GM23338 (cell line): ENCODE data around the gene GKN2. TPM values are rescaled to one million over a fixed set of nuclear protein-coding genes. Genes with fewer than 3 reads are reported as not detected.

Experiments
- ATAC-seq: fragments of 200-7000 bp; cut with Tn5 transposase; 3 replicates; pipeline ENCODE4 v1.9.1; 2020
- DNase-seq: peaks from one replicate; pipeline ENCODE4 v3.0.0-alpha.2; 2015; ENCODE audit warnings: low spot score
- H2AFZ ChIP-seq: fragments of 200-600 bp; sonication (generic); 2 replicates; pipeline ENCODE4 v1.8.0; 2016; ENCODE audit warnings: antibody characterized with exemption, mild to moderate bottlenecking, moderate library complexity
- H3F3A ChIP-seq: fragments of 200-600 bp; sonication (generic); replicated peaks from 2 replicates; pipeline ENCODE4 v1.8.0; 2017; ENCODE audit warnings: antibody characterized with exemption, mixed run types, low read depth
- H3K27ac ChIP-seq: fragments of 200-600 bp; sonication (generic); 2 replicates; pipeline ENCODE4 v1.6.1; 2016; ENCODE audit warnings: low read depth
- H3K27me3 ChIP-seq: fragments of 200-600 bp; sonication (generic); 2 replicates; pipeline ENCODE4 v1.8.0; 2016; ENCODE audit warnings: mild to moderate bottlenecking, mixed run types, moderate library complexity; ENCODE audit not compliant: insufficient read depth
- H3K36me3 ChIP-seq: fragments of 200-600 bp; sonication (generic); 2 replicates; pipeline ENCODE4 v1.8.0; 2016; ENCODE audit warnings: mild to moderate bottlenecking; ENCODE audit not compliant: insufficient read depth
- H3K4me1 ChIP-seq: fragments of 200-600 bp; sonication (generic); 2 replicates; pipeline ENCODE4 v1.8.0; 2016; ENCODE audit warnings: mild to moderate bottlenecking, moderate library complexity; ENCODE audit not compliant: insufficient read depth
- H3K4me2 ChIP-seq: fragments of 200-600 bp; sonication (generic); 2 replicates; pipeline ENCODE4 v1.7.1; 2017; ENCODE audit warnings: mixed run types
- H3K4me3 ChIP-seq: fragments of 200-600 bp; sonication (generic); 2 replicates; pipeline ENCODE4 v1.6.1; 2016; ENCODE audit warnings: mixed run types
- H3K79me2 ChIP-seq: fragments of 200-600 bp; sonication (generic); replicated peaks from 2 replicates; pipeline ENCODE4 v1.8.0; 2017; ENCODE audit warnings: mild to moderate bottlenecking; ENCODE audit not compliant: insufficient read depth
- H3K9me2 ChIP-seq: fragments of 200-600 bp; sonication (generic); 2 replicates; pipeline ENCODE4 v1.8.0; 2017; ENCODE audit not compliant: insufficient read depth
- H4K20me1 ChIP-seq: fragments of 200-600 bp; sonication (generic); replicated peaks from 2 replicates; pipeline ENCODE4 v1.8.0; 2017; ENCODE audit warnings: mild to moderate bottlenecking; ENCODE audit not compliant: insufficient read depth
- H3K27ac Mint-ChIP-seq: 2 replicates; pipeline ENCODE4 v1.8.0; 2020; ENCODE audit warnings: inconsistent platforms, mild to moderate bottlenecking, moderate library complexity, mixed read lengths
- H3K27me3 Mint-ChIP-seq: 3 replicates; pipeline ENCODE4 v1.8.0; 2022; ENCODE audit warnings: low read depth, mild to moderate bottlenecking, moderate library complexity, mixed read lengths, inconsistent platforms; ENCODE audit not compliant: insufficient read depth, poor library complexity
- H3K36me3 Mint-ChIP-seq: 3 replicates; pipeline ENCODE4 v1.8.0; 2021; ENCODE audit warnings: low read depth, mild to moderate bottlenecking, inconsistent platforms, moderate library complexity, mixed read lengths
- H3K4me1 Mint-ChIP-seq: 3 replicates; pipeline ENCODE4 v1.8.0; 2020; ENCODE audit warnings: mild to moderate bottlenecking, inconsistent platforms, mixed read lengths
- H3K4me3 Mint-ChIP-seq: 3 replicates; pipeline ENCODE4 v1.8.0; 2021; ENCODE audit warnings: moderate library complexity, mild to moderate bottlenecking, inconsistent platforms, mixed read lengths
- H3K9me3 Mint-ChIP-seq: 3 replicates; pipeline ENCODE4 v1.8.0; 2020; ENCODE audit warnings: moderate library complexity, mild to moderate bottlenecking, inconsistent platforms, mixed read lengths
- CREB1 ChIP-seq: fragments of 250-450 bp; sonication (Bioruptor Pico); IDR thresholded peaks from 2 replicates; pipeline ENCODE4 v1.5.0; 2020; ENCODE audit warnings: low read depth, mild to moderate bottlenecking, moderate library complexity
- CTCF ChIP-seq, 2 experiments: fragments of 200-600 bp in 1 of 2; sonication (generic) in 1 of 2; conservative IDR thresholded peaks; 2 replicates each; pipeline versions ENCODE4 v1.5.1 to v1.6.1; 2016 to 2017; ENCODE audit warnings: antibody characterized with exemption in 2 of 2, low read depth in 2 of 2, mild to moderate bottlenecking in 2 of 2, moderate library complexity in 1 of 2
- ETS1 ChIP-seq: IDR thresholded peaks from 2 replicates; pipeline ENCODE4 v1.6.1; 2016; ENCODE audit warnings: antibody characterized with exemption
- EZH2 ChIP-seq: fragments of 200-600 bp; sonication (generic); IDR thresholded peaks from one replicate; pipeline ENCODE4 v1.8.0; 2017; ENCODE audit warnings: antibody characterized with exemption, mild to moderate bottlenecking, low read depth; ENCODE audit not compliant: unreplicated experiment
- EZH2phosphoT487 ChIP-seq: fragments of 200-600 bp; sonication (generic); IDR thresholded peaks from one replicate; pipeline ENCODE4 v1.8.1; 2018; ENCODE audit warnings: antibody characterized with exemption; ENCODE audit not compliant: unreplicated experiment
- JUNB ChIP-seq: IDR thresholded peaks from one replicate; pipeline ENCODE4 v1.6.1; 2016; ENCODE audit warnings: antibody characterized with exemption; ENCODE audit not compliant: unreplicated experiment
- NANOG ChIP-seq: IDR thresholded peaks from 2 replicates; pipeline ENCODE4 v1.6.1; 2016; ENCODE audit warnings: antibody characterized with exemption, borderline replicate concordance
- POLR2AphosphoS5 ChIP-seq: IDR thresholded peaks from 2 replicates; pipeline ENCODE4 v1.6.1; 2016; ENCODE audit warnings: antibody characterized with exemption, low read depth
- REST ChIP-seq: IDR thresholded peaks from one replicate; pipeline ENCODE4 v1.6.1; 2018; ENCODE audit warnings: antibody characterized with exemption; ENCODE audit not compliant: unreplicated experiment
- STAT1 ChIP-seq: IDR thresholded peaks from one replicate; pipeline ENCODE4 v1.6.1; 2016; ENCODE audit warnings: antibody characterized with exemption; ENCODE audit not compliant: unreplicated experiment
- ZNF114 ChIP-seq: fragments of 250-450 bp; sonication (Bioruptor Pico); IDR thresholded peaks from 2 replicates; pipeline ENCODE4 v1.5.0; 2020; ENCODE audit warnings: mild to moderate bottlenecking, moderate library complexity
- ZNF331 ChIP-seq: fragments of 250-450 bp; sonication (Bioruptor Pico); IDR thresholded peaks from 2 replicates; pipeline ENCODE4 v1.5.0; 2020; ENCODE audit warnings: low read depth, mild to moderate bottlenecking, moderate library complexity
- polyA plus RNA-seq: library from polyadenylated mRNA; unstranded; fragments of >200 nt; fragmentation: Nextera tagmentation; extraction: Ambion mirVana; gene quantifications from 2 replicates; pipeline ENCODE4 v1.2.1, GENCODE V29; 2016
- total RNA-seq: library from RNA; depleted of rRNA; stranded (reverse); fragments of >200 nt; shearing (Covaris generic); gene quantifications from 2 replicates; pipeline ENCODE4 v1.2.3, GENCODE V29; 2014

The GKN2 gene
- total and polyA plus RNA-seq, 2 experiments from 2014 or later = not detected

GRCh38 chr2:68936889-68937288 lies 15.8 kb downstream of the GKN2 start:
- Histone ChIP-seq H3K4me1 (no peaks in the 10 kb centered on the region), H3F3A (no peaks in the 10 kb centered on the region), H3K4me2 (no peak overlapping the region), H3K27me3 (no peaks in the 10 kb centered on the region), H3K27ac (no peak overlapping the region), H2AFZ (no peak overlapping the region), H4K20me1 (no peaks in the 10 kb centered on the region), H3K79me2 (no peaks in the 10 kb centered on the region), H3K9me2 (0 out of 2 replicates have a peak, but pooled peaks cover 4% of the 10 kb centered on the region), H3K4me3 (no peak overlapping the region), H3K36me3 (no peaks in the 10 kb centered on the region)
- Mint-ChIP-seq H3K27ac (no peak overlapping the region), H3K4me1 (no peaks in the 10 kb centered on the region), H3K4me3 (no peak overlapping the region), H3K27me3 (no peaks in the 10 kb centered on the region), H3K9me3 (peaks cover 5% of the 10 kb centered on the region; the same call in 2 of the 3 replicates), H3K36me3 (no peaks in the 10 kb centered on the region)
- DNase-seq = no peak
- no peak for ATAC-seq
- TF ChIP-seq CTCF (conservative IDR thresholded peaks at IDR 0.05; ENCODE audit: low read depth in 2 of 2) (no peak), STAT1 (no peak), CREB1 (CRISPR knock-in tag) (no peak), POLR2AphosphoS5 (no peak), NANOG (no peak), ZNF331 (no peak), ZNF114 (CRISPR knock-in tag) (no peak), EZH2phosphoT487 (no peak), REST (no peak), EZH2 (no peak)

GRCh38 chr2:68936427-68936826 lies 16.3 kb downstream of the GKN2 start:
- no peak overlapping the region for H2AFZ ChIP-seq
- H3K79me2 ChIP-seq = no peaks in the 10 kb centered on the region
- no peak overlapping the region for H3K4me3 Mint-ChIP-seq
- 0 out of 2 replicates have a peak, but pooled peaks cover 4% of the 10 kb centered on the region for H3K9me2 ChIP-seq
- no peak overlapping the region for H3K27ac Mint-ChIP-seq
- H3K27me3 ChIP-seq = no peaks in the 10 kb centered on the region
- H3K27me3 Mint-ChIP-seq = no peaks in the 10 kb centered on the region
- no peak overlapping the region for H3K4me2 ChIP-seq
- ATAC-seq (no peak), DNase-seq (no peak)
- H3K4me3 ChIP-seq = no peak overlapping the region
- H3K4me1 ChIP-seq = no peaks in the 10 kb centered on the region
- peaks cover 5% of the 10 kb centered on the region; the same call in 2 of the 3 replicates for H3K9me3 Mint-ChIP-seq
- no peak overlapping the region for H3K27ac ChIP-seq
- no peaks in the 10 kb centered on the region for H3K36me3 Mint-ChIP-seq
- H3F3A ChIP-seq = no peaks in the 10 kb centered on the region
- H3K4me1 Mint-ChIP-seq = no peaks in the 10 kb centered on the region
- no peaks in the 10 kb centered on the region for H4K20me1 ChIP-seq
- H3K36me3 ChIP-seq = no peaks in the 10 kb centered on the region
- TF ChIP-seq NANOG (no peak), REST (no peak), ETS1 (no peak), EZH2phosphoT487 (no peak), ZNF114 (CRISPR knock-in tag) (no peak), JUNB (no peak), EZH2 (no peak), ZNF331 (no peak), CTCF (conservative IDR thresholded peaks at IDR 0.05; ENCODE audit: low read depth in 2 of 2) (no peak)
